GM18526 (cell line): Measurements from ENCODE around the gene ABCA8.

Source experiments
- POLR2A ChIP-seq: IDR thresholded peaks from 3 replicates; pipeline ENCODE4 v1.6.1; 2011; ENCODE audit not compliant: insufficient read length; ENCODE audit errors: extremely low read depth

The ABCA8 gene

DNA sequence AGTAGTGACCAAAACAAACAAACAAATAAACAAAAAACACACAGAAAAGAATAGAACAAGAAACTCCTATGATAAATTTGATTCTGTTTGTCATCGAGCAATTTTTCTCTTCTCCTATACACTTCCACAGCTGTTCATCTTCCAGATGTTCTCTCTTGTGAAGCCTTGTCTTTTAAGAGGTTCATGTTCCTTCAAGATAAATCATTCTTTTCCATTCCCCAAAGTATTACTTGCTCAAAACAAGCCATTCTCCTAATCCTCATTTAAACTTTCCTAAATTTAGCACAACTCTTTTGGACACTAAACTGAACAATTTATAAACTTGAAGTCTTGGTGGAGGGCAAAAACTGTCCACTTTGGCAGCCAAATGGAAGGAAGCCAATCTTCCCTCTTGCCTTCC, 103.3 kb downstream of the ABCA8 start:
- no peak for TF ChIP-seq POLR2A

DNA sequence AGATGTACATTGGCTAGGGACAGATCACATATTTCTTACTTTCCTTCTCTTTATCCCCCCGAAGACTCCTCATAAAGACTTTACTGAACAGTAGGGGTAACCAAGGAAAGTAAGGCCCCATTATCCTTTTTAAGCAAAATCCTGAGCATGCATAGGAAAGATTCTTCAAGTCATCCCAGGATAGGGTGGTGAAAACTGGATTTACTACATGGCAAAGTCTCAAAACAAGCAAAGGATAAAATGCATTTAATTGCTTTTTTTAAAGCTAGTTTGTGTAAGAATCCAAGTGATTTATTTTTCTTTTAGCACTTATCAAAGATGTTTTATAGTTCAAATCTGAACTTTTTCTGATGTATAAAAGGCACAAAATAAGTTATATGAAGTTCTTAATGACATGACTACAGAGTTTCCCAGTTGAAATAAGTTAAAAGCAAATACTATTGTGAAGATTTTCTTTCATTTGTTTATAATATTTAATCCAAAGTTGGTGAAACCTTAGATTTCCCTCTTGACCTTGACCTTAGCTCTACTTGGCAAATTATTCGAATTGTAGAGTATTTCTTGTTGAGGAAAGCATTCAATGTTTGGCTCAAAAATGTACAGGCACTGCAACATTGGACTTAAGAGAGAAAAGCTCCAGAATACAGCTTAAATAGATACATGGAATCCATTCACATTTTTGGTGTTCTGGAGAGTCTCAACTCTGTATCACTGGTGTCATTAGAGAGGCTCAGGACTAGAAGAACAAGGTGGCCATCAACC, 104.3 kb downstream of the ABCA8 start:
- TF ChIP-seq POLR2A: no peak

DNA sequence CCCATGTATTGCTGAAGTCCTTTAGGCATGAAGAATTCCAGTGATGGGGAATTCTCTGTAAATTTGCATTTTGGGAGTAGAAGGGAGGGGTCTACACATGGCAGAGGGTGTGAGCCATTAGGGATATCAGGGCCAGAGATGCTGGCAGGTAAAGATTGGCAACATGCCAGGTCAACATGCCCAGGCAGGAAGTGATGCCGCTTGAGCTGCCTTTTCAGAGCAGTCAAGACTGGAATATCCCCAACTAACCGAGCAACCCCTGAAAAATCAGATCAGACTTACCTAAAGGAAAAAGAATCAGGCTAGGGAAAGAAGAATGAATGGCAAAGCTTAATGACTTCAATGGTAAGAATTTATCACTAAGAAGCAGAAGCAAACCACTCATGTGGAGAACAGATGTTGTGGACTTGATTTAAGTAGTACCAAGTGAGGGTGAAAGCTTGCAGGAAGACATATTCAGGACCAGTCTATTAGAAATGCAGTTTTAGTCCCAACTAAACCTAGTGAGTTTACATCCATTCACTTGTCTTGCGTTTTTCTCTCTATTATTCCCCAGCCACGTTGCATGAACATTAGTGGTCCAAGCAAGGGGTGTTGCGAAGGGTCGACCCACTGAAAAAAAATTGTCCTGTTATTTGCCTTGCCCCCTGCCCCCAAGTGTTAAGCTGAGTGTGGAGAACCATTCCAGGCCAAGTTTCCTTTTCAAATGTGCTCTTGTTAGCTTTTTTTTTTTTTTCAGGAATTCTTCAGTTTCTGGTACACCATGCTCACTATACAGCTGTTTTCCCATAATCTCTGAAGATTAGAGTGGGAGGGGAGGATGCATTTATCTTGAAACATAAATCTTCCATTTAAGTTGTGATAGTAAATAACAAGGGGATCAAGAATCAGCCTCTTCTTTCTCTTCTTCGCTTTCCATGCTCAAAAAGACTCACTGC, 105.2 kb downstream of the ABCA8 start:
- TF ChIP-seq POLR2A: no peak

DNA sequence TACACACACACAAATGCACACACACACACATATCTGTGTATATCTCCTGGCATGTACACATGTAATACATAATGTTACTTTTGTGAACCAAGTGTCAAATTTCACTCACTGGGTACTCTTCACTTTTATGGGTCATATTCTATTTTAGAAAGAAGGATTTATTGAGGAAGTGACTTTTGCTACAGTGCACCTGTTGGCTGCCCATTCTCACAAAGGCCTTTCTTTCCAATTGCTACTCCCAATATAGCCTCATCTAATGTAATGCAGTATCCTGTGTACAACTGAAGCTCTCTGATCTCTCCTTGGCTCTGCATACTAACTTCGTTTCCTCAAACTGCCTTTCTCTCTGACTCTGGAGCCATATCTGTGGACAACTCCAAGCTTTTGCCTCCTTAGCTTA, 107.5 kb downstream of the ABCA8 start:
- TF ChIP-seq POLR2A: no peak

DNA sequence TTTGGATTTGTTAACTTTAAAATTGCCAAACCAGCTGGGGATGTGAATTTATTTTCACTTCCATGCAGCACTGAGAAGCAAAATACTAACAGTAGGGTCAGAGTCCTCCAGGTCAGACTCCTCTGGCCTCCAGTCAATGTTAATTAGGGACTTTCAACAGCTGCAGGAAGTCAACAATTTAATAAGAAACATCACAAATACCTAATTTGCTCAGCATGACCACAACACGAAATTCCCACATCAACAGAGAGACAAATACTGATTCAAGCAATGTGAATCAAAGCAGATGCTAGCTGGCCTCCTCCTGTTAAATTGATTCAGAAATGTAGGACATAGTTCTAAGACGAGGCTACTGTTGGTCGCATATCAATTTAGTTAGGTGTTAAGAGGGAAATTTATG, 111.7 kb downstream of the ABCA8 start:
- no peak for TF ChIP-seq POLR2A

DNA sequence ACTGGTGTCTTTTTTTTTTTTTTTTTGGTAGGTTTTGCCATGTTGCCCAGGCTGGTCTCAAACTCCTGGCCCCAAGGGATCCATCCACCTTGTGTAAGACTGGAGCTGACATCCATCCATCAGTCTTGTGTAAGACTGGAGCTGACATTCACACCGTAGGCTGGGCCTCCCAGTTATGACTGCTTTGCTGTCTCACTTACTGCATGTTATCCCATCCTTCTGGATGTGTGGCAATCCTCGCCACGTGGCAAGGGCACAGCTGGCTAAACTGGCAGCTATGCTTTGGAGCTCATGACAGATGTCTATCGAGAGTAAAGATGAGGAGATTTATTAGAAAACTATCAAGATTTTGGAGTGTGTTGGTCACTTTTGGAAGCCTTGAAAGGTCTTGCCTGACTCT, 115.1 kb downstream of the ABCA8 start:
- TF ChIP-seq POLR2A: no peak

DNA sequence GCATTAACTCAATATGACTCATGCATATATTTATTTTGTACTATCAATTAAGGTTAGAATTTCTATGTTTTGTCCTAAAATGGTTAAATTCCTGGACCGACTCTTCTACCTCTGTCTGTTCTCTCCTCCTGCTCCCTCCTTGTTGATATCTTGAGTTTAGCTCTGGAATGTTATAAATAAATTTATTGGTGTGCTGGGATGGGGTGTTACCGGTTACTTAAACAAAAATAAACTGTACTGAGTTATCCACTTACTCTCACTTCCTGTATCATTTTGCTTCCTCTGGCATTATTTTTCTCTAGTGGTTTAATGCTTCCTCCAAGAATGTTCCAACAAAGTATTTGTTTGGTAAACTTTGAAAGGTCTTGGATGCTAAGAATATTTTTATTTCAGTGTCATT, 120.1 kb downstream of the ABCA8 start:
- TF ChIP-seq POLR2A: no peak

DNA sequence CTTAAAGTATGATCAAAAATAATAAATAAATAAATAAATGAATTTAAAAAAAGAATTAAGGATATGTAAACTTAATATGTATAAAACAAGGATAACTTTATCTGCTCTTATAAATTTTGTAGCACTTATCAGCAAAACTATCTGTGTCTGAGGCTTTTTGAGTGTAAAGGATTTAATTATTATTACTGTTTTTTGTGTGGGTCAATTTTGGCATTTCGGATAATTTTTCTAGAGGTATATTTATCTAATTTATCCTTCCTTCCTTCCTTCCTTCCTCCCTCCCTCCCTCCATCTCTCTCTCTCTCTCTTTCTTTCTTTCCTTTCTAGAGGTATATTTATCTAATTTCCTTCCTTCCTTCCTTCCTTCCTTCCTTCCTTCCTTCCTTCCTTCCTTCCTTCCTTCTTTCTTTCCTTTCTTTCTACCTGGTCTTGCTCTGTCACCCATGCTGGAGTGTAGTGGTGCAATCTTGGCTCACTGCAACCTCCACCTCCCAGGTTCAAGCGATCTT, 120.8 kb downstream of the ABCA8 start:
- TF ChIP-seq POLR2A: no peak

DNA sequence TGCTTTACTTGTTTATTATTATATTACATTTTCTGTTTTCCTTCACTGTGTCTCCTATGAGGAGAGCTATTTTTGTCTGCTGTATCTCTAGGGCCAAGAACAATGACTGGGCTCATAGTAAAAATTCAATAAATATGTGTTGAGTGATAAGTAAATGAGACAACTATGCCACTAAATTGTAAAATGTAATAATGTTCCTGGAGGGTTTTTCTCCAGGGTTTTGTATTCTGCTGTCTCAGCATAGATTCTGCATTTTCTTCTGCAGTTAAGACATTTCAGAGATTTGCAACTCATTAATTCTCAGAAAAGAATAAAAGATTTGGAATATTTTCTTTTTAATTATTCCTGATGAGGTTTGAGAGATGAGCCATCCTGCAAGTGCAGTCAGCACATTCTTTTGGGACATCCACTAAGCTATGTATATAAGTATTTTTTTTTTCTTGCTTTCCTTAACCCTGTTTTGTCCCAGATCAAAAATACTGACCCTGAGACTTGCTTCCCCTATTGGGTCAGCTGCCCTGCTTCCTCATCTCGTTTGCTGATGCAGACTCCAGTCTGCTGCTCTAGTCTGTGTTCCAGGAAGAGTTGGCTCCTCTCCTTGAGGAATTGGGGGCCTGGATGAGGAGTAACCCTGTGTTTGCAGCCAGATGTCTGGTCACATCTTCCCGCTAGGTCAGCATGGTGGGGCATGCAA, 122.9 kb downstream of the ABCA8 start:
- no peak for TF ChIP-seq POLR2A

DNA sequence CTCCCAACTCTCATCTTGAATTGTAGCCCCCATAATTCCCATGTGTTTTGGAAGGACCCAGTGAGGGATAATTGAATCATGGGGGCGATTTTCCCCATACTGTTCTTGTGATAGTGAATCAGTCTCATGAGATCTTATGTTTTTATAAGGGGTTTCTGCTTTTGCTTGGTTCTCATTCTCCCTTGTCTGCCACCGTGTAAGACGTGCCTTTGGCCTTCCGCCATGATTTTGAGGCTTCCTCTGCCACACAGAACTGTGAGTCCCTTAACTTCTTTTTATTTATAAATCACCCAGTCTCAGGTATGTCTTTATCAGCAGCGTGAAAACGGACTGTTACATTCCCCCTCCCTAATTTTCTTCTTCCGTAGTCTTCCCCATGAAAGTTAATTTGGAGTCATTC, 124.0 kb downstream of the ABCA8 start:
- TF ChIP-seq POLR2A: no peak

DNA sequence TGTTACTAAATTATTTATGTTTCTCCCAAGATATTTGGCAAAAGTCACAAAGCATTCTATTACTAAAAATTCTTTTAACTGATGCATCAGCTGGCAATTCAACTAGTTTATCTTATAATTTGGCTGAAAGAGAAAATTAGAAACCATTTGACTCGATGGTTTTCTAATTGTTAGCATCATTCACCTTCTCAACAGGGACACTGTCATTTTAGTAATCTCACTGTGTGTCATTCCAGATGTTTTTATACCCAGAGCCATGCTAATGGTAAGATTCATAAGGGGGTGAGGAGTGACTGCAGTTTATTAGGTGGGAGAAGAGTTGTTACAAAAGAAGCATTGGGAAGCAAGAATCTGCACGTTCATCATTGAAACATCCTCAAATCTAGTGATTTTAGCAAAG, 124.9 kb downstream of the ABCA8 start:
- TF ChIP-seq POLR2A: no peak

DNA sequence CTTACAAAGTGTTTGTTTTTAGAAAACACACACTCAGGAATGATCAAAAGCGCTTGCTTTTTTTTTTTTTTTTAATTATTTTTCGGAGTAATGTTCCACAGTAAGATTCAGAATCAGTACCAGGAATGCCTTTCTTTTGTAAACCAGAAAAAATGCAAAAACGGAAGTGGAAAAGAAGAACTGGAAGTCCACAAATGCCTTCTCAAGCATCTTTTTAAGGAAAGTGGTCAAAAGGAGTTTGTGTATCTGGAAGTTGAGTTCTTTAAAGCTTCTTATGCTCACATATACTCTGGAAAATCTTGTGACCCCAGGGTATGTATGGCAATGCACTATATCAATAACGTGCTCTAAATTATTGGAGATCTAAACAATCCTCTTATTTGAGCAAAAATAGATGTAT, 126.0 kb downstream of the ABCA8 start:
- no peak for TF ChIP-seq POLR2A

DNA sequence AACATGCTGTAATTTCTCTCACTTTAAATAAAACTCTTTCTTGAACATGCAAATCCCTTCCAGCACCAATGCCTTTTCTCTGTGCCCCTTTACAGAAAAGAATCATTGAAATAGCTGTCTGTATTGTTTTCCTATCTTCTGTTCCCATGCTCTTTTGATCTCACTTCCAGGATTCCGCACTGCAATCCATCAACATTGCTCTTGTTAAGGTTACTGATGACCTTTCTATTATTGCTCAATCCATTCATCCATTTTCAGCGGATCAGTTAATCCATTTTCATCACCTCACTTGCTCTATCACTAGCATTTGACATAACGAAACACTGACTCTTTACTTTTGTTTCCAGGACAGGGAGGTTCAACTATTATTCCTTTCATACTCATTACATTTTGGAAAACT, 130.5 kb downstream of the ABCA8 start:
- TF ChIP-seq POLR2A: no peak

DNA sequence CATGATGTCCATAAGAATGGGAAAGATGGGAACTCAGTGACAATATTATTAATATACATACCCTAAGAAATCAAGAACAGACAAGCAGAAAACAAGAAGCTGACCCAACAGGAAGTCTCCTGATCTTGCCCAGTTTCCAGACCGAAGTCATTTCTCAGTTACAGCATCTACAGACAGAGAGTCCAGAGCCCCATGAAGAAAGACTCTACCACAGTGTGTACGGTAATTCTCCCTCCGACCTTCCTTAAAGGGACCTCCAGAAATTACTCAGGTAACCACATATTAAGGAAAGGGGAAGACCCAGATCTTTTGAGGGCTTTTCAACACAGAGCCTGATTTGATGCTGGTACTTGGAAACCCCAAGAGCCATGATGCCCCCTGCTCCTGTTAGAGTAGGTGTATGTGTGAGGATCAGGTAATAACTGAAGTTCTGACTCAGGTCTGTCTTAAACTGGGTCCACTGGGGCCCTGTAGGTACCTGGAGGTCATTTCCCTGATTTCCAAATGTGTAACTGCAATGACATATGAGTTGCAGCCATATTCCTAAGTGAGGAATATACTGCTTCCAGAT, 132.4 kb downstream of the ABCA8 start:
- no peak for TF ChIP-seq POLR2A
